Panc1 (cell line): ENCODE measurements around the gene RNF169.

Source experiments
- CTCF ChIP-seq: fragments of 450-650 bp; IDR thresholded peaks from 2 replicates; pipeline ENCODE4 v1.5.1; 2017; ENCODE audit warnings: mild to moderate bottlenecking
- POLR2AphosphoS5 ChIP-seq: IDR thresholded peaks from 2 replicates; pipeline ENCODE4 v1.6.1; 2012; ENCODE audit warnings: mild to moderate bottlenecking, low read depth, low read length, moderate library complexity

DNA sequence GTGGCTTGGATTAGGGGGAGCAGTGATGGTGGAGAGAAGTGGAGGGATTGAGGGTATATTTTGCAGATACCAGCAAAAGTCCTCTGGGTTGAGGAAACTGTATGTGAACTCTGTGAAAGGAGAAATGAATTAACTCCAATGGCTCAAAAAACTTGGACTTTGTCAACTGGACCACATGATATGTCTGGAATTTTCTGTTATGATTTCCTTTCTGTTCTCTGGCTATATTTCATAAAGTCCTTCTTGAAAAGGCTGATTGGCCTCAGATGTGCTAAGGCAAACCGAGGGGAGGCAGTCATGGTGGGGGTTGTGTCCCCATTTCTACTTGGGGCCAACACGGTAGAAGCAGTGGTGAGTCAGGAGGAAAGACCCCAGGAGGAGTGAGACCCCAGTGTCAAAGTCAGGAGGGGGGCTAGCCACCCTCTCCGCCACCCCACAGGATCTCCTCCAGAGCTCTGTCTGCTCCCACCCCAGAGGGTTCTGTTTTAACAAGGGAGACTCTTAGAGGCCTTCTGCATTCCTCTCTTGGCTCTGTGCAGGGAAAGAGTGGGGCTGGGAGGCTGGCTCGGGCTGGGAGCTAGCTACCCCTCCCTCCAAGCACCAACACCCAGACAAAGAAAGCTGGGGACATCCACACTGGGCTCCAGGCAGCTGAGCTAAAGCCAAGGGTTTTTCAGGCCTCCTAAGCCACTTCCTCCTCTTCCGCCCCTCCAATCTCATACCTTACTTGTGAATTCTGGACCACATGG, 31.3 kb upstream of the RNF169 start:
- TF ChIP-seq CTCF, result no peak
- TF ChIP-seq POLR2AphosphoS5, result no peak
